GM21786 (cell line): Measurements from ENCODE around the gene AGFG1.

Experiments used
- ATAC-seq: cut with Tn5 transposase; IDR thresholded peaks from one replicate; pipeline ENCODE4 v1.9.1; 2021; ENCODE audit not compliant: unreplicated experiment

The AGFG1 gene, protein sequence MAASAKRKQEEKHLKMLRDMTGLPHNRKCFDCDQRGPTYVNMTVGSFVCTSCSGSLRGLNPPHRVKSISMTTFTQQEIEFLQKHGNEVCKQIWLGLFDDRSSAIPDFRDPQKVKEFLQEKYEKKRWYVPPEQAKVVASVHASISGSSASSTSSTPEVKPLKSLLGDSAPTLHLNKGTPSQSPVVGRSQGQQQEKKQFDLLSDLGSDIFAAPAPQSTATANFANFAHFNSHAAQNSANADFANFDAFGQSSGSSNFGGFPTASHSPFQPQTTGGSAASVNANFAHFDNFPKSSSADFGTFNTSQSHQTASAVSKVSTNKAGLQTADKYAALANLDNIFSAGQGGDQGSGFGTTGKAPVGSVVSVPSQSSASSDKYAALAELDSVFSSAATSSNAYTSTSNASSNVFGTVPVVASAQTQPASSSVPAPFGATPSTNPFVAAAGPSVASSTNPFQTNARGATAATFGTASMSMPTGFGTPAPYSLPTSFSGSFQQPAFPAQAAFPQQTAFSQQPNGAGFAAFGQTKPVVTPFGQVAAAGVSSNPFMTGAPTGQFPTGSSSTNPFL

DNA sequence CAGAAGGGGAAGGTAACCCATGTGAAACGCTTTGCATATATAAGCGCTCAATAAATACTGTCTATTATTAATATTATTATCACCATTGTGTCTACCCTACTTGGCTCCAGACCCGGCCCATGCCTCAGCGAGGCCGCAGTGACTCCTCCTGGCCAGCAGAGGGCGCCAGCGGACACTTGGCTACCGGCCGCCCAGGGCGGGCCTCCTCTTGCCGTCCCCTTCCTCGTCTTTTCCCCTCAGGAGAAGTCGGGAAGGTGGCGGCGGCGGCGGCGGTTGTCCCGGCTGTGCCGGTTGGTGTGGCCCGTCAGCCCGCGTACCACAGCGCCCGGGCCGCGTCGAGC lies at the start of gene AGFG1:
TSS of gene AGFG1 (plus strand) at position 233 of the 341 bp plus-strand sequence. CDS start 266 bp downstream, outside the sequence.
- ATAC-seq: peak; percentile 90

DNA sequence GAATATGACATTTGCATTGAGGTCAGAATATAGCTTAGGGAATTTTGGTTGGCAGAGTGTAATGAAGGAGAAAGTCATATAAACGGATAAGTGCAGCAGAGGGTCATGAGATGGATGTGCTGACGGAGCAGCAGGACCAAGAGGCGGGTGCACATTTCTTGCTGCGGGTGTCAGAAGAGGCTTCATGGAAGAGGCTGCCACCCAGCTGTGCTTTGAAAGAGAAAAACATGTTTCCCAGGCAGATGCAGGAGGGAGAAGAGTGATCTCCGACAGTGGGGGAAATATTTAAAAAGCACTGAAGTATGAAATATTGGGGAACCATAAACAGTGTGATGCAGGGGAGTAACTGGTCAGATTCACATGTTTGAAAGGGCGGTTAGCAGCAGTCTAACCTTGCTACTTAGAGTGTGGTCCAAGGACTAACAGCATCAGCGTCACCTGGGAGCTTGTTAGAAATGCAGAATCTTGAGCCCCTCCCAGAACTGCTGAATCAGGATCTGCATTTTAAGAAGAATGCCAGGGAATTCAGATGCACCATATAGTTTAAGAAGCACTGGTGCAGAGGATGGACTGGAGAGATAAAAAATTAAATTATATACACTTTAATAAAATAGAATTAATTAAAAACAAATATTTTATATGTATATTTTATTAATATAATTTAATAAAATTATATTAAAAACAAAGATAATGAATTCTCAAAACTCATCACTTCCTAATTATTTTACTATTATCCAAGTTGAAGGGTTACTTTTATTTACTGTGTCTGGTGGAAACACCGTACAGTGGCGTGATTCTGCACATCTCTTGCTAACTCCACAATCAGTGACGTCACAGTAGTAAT lies 48.1 kb upstream of the AGFG1 start:
- ATAC-seq: no peak

DNA sequence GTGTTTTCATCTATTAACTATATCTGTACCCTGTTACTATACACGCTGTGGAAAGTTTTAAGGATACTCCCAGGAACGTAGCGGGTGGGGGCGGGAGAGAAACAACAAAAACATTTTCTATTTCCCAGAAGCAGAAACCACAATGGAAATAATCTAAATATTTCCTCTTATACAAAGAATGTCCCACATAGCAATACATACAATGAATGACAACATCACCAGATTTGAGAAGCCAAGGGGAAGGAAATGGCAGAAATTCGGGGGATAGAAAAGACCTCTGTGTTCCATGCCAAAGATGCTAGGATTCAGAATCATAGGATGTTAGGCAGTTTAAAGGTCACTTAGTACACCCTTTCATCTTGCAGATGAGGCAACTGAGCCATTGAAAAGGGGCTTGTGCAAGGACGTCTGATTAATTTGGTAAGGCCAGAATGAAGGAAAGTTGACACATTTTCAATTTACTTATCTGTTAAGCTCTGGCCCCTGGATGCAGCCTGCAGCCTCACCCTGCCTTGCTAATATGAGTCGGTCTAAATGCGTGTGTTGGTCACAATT lies 43.1 kb upstream of the AGFG1 start:
- ATAC-seq: no peak

DNA sequence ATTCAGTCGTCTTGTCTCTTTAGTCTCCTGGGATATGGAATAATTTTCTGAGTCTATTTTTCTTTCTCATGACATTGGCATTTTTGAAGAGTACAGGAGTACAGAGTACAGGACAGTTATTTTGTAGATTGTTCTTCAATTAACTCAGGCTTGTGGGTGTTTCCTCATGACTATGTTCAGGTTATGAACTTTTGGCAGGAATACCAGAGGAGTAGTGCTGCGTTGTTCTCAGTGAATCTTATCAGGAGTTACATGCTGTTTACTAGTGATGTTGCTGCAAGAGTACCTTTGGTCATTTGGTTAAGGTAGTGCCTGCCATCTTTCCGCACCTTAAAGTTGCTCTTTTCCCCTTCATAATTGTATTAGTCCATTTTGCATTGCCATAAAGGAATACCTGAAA lies 41.3 kb upstream of the AGFG1 start:
- no peak for ATAC-seq

DNA sequence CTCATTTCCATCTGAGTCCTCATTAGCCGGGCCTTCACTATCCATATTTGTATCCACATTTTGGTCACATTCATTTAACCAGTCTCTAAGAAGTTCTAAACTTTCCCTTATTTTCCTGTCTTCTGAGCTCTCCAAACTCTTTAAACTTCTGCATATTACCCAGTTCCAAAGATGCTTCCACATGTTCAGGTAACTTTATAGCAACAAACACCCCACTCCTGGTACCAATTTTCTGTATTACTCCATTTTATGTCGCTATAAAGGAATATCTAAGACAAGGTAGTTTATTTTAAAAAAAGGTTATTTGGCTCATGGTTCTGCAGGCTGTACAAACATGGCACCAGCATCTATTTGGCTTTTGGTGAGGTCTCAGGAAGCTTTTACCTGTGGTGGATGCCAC lies 38.8 kb upstream of the AGFG1 start:
- no peak for ATAC-seq

DNA sequence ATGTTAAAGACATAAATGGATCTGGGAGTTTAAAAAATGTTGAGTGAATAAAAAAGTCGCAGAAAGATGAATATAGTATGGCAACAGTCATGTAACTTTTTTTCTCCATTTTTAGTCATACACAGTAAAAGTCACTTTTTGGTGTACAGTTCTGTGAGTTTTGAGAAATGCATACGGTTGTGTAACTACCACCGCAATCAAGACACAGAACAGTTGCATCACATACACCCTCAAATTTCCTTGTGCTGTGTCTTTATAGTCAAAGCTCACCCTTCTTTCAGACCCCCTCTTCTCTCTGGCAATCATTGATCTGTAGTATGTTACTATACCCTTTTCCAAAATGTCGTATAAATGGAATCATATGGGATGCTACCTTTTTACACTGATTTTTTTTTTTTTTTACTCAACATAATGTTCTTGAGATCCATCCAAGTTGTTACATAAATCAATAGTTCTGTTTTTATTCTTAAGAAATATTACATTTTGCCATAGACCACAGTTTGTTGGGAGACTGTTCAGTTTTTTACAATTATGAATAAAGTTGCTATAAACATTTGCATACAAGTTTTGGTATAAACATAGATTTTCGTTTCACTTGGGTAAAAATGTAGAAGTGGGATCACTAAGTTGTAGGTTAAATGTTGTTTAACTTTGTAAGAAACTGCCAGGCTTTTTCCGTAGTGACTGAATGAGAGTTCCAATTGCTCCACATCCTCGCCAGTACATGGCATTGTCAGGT lies 35.4 kb upstream of the AGFG1 start:
- ATAC-seq: no peak

DNA sequence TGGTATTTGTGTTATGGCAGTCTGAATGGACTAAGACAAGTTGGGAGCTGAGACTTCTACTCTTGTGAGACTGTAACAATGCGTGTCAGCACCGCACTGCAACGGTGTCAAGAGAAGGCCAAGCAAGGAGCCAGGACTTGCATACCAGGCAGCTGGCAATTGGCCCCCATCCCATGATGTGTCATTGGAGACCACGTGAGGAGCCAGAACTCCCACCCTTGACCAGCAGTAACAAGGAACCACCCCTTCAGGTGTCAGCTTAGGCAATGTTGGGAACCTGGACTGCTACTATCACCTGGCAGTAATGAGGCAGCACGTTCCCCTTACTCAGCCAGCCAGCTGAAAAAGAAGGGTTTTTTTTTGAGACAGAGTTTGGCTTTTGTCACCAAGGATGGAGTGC lies 32.7 kb upstream of the AGFG1 start:
- ATAC-seq: no peak

DNA sequence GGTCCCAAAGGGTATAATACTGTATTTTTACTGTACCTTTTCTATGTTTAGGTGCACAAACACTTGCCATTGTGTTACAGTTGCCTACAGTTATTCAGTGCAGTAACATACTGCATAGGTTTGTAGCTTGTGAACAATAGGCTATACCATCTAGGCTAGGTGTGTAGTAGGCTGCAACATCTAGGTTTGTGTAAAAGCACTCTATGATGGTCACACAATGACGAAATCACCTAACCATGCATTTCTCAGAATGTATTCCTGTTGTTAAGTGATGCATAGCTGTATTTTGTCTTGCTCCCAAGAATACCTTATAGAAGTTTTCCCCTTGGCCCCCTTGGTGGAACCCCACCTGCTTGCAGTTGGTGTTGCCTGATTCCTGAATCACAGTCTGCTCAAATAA lies 29.3 kb upstream of the AGFG1 start:
- ATAC-seq: no peak

DNA sequence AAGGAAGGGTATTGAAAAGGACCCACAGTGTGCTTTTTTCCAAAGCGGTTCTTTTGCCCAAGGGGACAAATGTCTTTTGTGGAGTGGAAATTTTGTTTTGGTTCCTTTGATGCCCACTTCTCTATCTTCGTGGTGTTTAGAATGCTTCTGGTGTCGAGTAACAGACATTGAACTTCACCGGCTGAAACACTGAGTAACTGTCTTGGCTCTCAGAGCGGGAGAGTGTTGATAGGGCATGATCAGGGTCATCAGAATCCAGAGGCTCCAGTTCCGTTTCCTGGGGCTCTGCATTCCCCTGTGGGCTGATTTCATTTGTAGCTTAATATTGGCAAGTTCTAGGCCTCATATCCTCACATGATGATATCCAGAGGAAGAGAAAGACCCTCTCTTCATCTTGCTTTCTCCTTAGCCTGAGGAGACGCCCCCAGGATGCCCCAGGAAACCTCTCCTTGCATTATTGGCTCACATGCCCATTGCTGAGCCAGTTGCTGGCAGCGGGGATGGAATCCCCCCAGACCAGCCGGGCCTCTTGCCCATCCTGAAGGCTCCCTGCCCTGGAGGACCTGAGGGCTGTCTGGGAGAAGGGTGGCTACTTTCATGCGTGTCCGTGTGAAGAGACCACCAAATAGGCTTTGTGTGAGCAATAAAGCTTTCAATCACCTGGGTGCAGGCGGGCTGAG lies 27.9 kb upstream of the AGFG1 start:
- ATAC-seq: no peak

DNA sequence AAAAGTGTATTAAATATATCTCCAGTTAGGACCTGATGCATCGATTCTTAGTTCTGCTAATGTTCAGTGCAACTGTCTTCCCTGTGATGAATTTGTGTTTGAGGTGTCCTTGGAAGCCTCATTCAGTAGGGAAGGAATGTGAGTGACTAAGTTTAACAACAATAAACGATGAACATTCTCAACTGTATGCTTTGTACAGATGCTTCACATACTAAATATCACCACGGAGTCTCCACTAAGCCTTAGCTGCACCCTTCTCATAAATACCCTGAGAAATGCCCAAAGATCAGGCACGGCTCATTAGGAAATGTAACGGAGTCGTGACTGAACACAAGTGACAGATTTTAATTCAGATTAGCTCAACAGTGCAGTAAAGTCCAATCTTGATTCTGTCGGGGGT lies 24.4 kb upstream of the AGFG1 start:
- ATAC-seq: no peak

DNA sequence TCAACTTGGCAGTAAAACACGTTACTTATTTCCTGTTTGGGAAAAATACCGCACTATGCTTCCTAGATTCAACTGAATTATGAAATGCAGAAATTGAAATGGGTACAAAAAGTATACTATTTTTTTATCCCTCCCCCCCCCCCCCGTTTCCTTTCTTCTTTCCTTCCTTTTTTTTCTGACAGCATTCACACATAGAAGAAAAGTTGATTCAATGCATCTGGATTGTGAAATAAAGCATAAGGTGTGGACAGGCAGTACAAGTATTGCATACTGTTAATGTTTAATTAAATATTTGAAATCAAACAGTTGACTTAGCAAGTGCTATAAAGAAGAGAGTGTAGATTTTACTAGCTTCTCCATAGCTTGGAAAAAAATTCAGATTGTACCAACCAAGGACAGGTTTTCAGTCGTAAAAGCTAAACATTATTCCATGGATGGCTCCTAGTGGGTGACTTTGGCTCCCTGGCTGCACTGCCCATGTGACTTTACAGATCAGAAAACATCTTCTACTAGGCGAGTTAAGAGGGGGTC lies 21.6 kb upstream of the AGFG1 start:
- ATAC-seq: no peak

DNA sequence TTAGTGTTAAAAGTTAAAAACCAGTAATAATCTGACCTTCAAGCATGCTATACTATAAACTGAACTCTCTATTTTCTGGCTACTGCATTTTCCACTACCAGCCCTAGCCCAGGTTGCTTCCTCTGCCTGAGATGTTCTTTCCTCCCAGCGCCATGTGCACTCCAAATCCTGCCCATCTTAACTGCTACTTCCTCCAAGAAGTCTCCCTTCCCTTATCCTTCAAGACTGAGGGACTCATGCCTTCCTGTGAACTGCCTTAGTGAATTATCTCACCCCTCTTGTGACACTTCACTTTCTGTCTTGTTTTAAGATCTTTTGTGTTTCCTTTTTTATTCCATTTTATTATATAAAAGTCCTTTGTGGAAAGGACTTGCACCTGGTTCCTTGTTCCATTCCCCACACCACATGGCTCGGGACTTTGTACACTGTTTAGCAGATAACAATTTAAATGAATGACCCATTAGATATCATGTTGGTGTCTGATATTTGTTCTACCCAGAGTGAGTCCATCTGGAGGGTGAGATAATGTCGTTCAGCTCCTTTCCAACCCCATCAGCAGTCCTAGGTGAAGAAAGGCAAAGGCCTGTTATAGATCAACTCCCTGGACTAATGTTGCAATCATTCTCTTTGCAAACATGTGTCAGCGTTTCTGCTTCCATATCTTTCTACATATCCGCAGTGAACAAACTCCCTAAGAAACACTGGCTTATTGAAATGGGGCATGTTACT lies 20.9 kb upstream of the AGFG1 start:
- ATAC-seq: no peak

DNA sequence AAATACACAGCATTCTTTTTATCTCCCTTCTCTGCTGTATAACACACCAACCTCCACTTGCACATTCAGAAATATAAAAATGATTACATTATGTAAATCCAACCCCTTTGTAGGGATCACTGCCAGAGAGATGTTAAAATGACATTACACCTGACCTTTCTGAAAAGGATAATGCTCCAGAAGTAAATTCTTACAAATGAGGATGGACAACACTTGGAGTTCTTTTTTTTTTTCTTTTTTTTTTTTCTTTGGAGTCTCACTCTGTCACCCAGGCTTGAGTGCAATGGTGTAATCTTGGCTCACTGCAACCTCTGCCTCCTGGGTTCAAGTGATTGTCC lies 20.3 kb upstream of the AGFG1 start:
- ATAC-seq: no peak

DNA sequence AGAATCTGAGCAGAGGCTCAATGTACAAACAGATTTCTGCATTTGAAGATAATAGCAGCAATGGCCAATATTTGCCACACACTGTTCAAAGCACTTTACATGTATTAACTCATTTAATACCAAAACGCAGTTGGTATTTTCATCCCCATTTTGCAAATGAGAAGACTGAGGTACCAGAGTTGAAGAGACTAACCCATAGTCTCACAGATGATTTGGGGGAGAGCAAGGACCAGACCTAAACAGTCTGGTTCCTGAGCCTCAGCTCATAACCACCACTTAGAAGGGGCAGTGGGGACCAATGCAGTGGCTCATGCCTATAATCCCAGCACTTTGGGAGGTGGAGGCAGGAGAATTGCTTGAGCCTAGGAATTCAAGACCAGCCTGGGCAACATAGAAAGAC lies 18.1 kb upstream of the AGFG1 start:
- no peak for ATAC-seq

DNA sequence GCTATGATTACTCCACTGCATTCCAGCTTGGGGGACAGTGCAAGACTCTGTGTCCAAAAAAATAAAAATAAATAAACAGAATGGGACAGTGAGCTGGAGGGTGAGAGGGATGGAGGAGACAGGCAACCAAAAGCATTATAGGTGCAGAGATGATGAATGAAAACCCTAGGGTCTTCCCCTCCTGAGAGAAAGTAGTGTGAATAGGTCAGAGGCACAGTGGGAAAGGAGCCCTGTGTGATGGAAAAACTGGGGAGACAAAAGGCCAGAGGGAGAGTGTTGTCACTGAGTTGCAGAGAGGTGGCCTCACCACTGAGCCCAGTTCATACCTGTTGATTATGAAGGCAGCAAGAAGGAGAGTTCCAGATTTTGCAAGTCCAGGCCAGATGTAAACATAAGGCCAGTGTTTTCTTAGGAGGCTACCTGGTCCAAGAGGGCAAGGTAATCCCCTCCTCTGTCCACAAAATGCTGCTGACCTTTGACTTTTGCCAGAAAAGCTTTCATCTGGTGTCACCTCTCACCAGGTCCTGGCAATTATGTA lies 17.6 kb upstream of the AGFG1 start:
- no peak for ATAC-seq

DNA sequence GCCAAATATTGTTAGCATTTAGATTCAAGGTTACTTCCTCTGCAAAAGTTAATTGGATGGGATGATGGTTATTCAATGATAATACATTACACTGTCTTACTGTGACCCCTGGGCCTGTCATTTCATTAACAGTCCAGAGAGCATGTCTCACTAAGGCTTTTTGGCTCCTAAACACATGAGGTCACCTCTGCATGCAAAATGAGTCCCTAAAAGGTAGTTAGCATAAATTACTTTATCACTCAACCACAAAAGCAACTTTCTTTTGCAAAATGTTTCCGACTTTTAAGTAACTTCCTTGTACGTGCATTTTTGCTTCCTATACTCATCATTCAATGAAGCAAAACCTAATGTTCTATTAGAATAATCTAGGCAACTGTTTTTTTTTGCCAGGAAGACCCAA lies 16.8 kb upstream of the AGFG1 start:
- ATAC-seq: peak; percentile 39

DNA sequence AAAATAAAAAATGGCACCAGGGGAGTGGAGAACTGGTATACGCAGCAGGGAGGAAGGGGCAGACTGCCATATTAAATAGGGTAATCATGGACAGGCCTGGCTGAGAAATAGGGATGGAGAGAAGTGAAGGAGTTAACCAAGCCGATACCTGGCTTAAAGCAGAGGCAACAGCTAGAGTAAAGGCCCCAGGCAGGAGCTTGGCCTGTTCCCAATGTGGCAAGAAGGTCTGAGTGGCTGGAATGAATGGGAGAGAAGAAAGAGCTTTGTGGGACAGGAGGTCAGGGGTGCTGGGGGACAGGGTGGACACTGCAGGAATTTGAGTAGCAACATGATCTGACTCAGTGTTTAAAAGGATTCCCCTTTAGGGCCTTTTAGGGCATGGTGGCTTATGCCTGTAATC lies 15.9 kb upstream of the AGFG1 start:
- no peak for ATAC-seq

DNA sequence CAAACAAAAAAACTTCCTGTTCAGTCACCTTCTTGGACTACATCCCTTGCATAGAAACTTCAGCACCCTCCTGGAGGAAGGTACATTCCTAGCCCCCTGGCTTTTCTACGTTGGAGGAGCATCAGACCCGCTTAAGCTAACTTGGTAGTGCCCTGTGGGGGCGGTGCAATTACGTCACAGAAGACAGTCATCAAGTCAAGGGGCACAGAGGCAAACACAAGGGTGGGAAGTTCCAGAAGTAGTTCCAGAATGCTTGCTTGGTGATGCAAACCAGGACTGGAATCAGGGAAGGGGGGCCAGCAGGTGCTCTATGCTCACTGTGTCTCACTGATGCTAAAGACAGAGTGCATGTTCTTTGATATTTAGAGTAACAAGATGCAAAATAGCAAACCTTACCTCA lies 15.2 kb upstream of the AGFG1 start:
- no peak for ATAC-seq

DNA sequence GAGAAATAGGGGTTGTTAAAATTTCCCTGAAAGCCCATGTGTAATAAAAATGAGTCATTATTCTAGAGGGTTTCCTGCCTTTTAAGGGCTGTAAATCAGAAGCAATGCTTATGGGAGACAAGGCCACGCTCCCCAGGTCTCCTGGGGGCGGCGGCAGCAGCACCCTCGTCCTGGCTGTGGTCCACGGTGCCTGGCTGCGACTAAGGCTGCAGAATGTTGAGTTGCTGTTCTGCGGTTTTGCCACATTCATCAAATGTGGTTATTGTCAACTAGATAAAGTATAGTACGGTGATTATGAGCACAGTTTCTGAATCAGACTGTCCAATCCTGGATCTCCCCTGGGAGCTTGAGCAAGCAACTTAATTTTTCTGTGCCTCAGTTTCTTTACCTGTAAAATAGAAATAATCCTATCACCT lies 11.9 kb upstream of the AGFG1 start:
- peak; percentile 29 for ATAC-seq
